ENCODE data around the gene FBXL14. TPM values are rescaled to one million over a fixed set of nuclear protein-coding genes. Genes with fewer than 3 reads are reported as not detected.
"Not testable (repeated sequence)": the region's sequence is repeated elsewhere in the genome, so short reads cannot be mapped to it uniquely, and the experiment has no call there.

FBXL14 gene
- total RNA-seq, 2 donors from 2014 or later = 21.3 to 28.7 TPM

DNA sequence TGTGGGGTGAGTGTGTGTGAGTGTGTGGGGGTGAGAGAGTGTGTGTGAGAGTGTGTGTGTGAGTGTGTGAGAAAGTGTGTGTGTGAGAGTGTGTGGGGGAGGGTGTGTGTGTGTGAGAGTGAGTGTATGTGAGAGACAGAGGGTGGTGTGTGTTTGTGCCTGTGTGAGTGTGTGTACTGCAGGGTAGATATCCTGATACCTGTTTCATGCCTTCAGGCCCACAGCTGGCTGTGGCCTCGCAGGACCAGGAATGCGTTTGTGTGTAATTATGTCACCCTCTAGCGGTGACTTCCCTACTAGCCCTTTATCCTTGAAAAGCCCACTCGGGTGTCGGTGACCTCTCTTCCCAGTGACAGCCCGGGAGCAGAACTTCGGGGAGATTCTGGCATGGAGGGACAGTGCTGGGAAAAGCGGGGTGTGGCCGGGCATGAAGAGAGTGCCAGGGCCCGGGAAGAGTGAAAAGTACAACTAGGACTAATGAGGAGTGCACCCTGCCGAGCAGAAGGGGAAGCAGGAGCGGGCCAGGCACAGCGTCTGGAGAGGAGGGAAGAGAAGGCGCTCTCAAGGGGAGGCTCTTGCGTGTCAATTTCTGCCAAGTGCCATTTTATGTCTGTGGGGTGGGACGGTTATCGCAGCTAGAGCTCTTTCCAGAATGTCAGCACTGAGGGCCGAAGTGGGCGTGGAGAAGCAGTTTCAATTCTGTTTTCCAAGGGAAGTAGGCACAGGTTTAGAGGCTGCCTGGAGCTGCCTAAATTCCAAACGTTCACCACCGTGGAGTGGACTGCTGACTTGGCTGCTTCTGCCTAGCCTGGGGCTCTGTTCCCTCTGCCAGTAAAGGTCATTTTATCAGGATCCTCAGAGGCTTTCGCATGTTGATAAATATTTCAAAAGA, 11.0 kb upstream of the FBXL14 start:
- H3K27ac ChIP-seq = peak overlapping the region; percentile 88 to 92
- no peaks in the 10 kb centered on the region for H3K36me3 ChIP-seq
- H3K27me3 ChIP-seq (replicated peaks; ENCODE audit: insufficient read depth) = no peaks in the 10 kb centered on the region
- intact Hi-C loops (cut with DNase I) = no loop called here
- H3K4me3 ChIP-seq = peak overlapping the region; percentile 17 to 33
- no peak for TF ChIP-seq POLR2A (IDR thresholded peaks at IDR 0.05)
- TF ChIP-seq POLR2AphosphoS5 (IDR thresholded peaks at IDR 0.05) = peak; percentile 62
- TF ChIP-seq, protein P1, sequence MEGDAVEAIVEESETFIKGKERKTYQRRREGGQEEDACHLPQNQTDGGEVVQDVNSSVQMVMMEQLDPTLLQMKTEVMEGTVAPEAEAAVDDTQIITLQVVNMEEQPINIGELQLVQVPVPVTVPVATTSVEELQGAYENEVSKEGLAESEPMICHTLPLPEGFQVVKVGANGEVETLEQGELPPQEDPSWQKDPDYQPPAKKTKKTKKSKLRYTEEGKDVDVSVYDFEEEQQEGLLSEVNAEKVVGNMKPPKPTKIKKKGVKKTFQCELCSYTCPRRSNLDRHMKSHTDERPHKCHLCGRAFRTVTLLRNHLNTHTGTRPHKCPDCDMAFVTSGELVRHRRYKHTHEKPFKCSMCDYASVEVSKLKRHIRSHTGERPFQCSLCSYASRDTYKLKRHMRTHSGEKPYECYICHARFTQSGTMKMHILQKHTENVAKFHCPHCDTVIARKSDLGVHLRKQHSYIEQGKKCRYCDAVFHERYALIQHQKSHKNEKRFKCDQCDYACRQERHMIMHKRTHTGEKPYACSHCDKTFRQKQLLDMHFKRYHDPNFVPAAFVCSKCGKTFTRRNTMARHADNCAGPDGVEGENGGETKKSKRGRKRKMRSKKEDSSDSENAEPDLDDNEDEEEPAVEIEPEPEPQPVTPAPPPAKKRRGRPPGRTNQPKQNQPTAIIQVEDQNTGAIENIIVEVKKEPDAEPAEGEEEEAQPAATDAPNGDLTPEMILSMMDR (IDR thresholded peaks at IDR 0.05) = peak; percentile 64 to 92 (median 80)
- H3K4me1 ChIP-seq (replicated peaks) = peaks cover 18% of the 10 kb centered on the region
- no peaks in the 10 kb centered on the region for H3K9me3 ChIP-seq
- under 1% methylated on average over 22 of the region's 22 CpGs for WGBS
- peak; percentile 90 for DNase-seq (ENCODE audit: low spot score)

DNA sequence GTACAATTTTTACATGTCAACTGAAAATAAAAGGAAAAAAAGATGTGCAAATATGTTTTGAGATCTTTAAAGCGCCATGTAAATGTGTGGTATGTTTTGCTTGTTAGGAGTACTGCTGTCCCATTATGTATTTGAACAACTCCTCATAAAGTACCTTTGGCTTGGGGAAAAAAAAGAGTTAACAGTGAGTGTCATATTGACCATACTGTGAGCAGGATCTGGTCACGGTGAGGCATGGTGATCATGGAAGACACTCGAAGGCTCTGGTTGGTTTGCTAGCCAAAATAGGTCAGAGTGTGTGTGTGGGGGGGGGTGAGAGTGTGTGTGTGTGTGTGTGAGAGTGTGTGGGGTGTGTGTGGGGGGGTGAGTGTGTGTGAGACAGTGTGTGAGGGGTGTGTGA, 10.1 kb upstream of the FBXL14 start:
- Histone ChIP-seq H3K4me1 (replicated peaks) (peaks cover 18% of the 10 kb centered on the region), H3K9me3 (no peaks in the 10 kb centered on the region), H3K4me3 (no peak overlapping the region), H3K27me3 (replicated peaks; ENCODE audit: insufficient read depth) (no peaks in the 10 kb centered on the region), H3K36me3 (no peaks in the 10 kb centered on the region), H3K27ac (peak overlapping the region; percentile 88 to 92)
- TF ChIP-seq, protein P1 (IDR thresholded peaks at IDR 0.05) = no peak
- peak; percentile 13 for TF ChIP-seq POLR2AphosphoS5 (IDR thresholded peaks at IDR 0.05)
- intact Hi-C loops (cut with DNase I) = no loop called here
- WGBS = 42% methylated on average over 3 of the region's 3 CpGs
- no peak for DNase-seq (ENCODE audit: low spot score)

DNA sequence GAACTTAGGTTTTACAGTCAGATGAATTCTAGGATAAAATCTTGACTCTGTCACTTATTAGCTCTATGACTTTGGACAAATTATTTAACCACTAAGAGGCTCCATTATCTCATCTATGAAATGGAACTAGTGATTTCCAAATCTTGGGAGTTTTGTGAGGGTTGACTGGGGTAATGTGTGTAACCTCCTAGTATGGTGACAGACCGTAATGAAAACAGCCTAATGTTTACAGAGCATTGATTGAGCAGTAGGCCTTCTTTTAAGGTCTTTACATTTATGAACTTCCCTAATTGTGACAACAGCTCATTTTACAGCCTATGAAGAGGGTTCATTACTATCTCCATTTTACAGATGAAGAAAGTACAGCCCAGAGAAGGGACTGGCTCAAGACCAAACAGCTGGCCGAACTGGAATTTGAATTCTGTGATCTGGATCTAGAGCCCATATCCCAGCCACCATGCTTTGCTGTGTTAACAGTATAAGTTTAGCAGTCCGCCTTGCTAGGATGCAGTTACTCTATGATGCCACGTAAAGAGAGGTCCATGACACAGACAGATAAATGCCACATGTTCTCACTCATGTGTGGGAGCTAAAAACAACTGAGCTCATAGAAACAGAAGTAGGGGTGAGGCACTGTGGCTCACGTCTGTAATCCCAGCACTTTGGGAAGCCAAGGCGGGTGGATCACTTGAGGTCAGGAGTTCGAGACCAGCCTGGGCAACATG, 9.1 kb upstream of the FBXL14 start:
- intact Hi-C loops (cut with DNase I) = no loop called here
- peak overlapping the region; percentile 88 to 92 for H3K27ac ChIP-seq

DNA sequence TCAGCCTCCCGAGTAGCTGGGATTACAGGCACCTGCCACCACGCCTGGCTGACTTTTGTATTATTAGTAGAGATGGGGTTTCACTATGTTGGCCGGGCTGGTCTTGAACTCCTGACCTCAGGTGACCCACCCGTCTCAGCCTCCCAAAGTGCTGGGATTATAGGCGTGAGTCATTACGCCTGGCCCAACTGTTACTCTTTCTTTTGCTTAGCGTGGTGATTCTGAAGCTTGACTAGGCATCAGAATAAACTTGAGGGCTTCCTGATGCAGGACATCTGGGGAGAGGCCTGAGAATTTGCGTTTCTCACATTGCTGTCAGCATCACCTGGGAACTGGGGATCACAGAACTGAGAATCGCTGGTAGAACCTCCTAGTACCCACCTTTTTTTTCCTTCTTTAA, 8.3 kb upstream of the FBXL14 start:
- intact Hi-C loops (cut with DNase I); H3K36me3 ChIP-seq; DNase-seq (ENCODE audit: low spot score); H3K9me3 ChIP-seq; H3K4me3 ChIP-seq; H3K27me3 ChIP-seq (replicated peaks; ENCODE audit: insufficient read depth): not testable (repeated sequence)
- 89% methylated on average over 9 of the region's 9 CpGs for WGBS
- Histone ChIP-seq H3K27ac (peak overlapping the region in 1 of 2 donors; percentile 41), H3K4me1 (replicated peaks) (peaks cover 14% of the 10 kb centered on the region)

More for the DNA sequence above, 9.1 kb upstream of the FBXL14 start:
- TF ChIP-seq POLR2AphosphoS5 (IDR thresholded peaks at IDR 0.05) (no peak), POLR2A (IDR thresholded peaks at IDR 0.05) (no peak)
- TF ChIP-seq, protein P1 (IDR thresholded peaks at IDR 0.05) = no peak
- no peaks in the 10 kb centered on the region for H3K9me3 ChIP-seq
- no peaks in the 10 kb centered on the region for H3K27me3 ChIP-seq (replicated peaks; ENCODE audit: insufficient read depth)
- H3K4me1 ChIP-seq (replicated peaks) = peaks cover 17% of the 10 kb centered on the region
- WGBS = 76% methylated on average over 7 of the region's 7 CpGs
- no peak overlapping the region for H3K4me3 ChIP-seq
- no peaks in the 10 kb centered on the region for H3K36me3 ChIP-seq
- DNase-seq (ENCODE audit: low spot score) = no peak

DNA sequence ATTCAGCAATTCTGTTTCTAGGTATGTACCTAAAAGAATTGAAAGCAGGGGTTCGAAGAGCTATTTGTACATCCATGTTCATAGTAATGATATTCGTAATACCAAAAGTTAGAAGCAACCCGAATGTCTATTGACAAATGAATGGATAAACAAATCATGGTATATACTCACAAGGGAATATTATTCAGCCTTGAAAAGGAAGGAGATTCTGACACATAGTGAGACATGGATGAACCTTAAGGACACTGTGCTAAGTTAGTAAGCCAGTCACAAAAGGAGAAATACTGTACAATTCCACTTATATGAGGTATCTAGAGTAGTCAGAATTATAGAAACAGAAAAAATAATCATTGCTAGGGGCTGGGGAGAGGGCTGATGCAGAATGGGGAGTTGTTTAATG, 4.4 kb upstream of the FBXL14 start:
- WGBS = 97% methylated on average over 3 of the region's 3 CpGs
- intact Hi-C loops (cut with DNase I) = loop anchor here (10.0 kb wide), 2 partner anchors 954 to 1024 kb away; no protein-coding TSS in a partner anchor
- Histone ChIP-seq H3K27me3 (replicated peaks; ENCODE audit: insufficient read depth) (no peaks in the 10 kb centered on the region), H3K4me1 (replicated peaks) (no peaks in the 10 kb centered on the region), H3K27ac (no peak overlapping the region), H3K4me3 (no peak overlapping the region), H3K36me3 (no peaks in the 10 kb centered on the region), H3K9me3 (no peaks in the 10 kb centered on the region)
- no peak for TF ChIP-seq POLR2AphosphoS5 (IDR thresholded peaks at IDR 0.05)
- no peak for TF ChIP-seq POLR2A (IDR thresholded peaks at IDR 0.05)
- TF ChIP-seq, protein P1 (IDR thresholded peaks at IDR 0.05) = no peak
- DNase-seq (ENCODE audit: low spot score) = no peak

All from prostate gland (tissue), 2 donors.